HG03039 (cell line): ENCODE results near the gene PATL2.
"Not testable (repeated sequence)": the region's sequence is repeated elsewhere in the genome, so short reads cannot be mapped to it uniquely, and the experiment has no call there.

ENCODE experiments used
- ATAC-seq: cut with Tn5 transposase; IDR thresholded peaks from one replicate; pipeline ENCODE4 v1.9.1; 2021; ENCODE audit warnings: mild to moderate bottlenecking, moderate library complexity; ENCODE audit not compliant: unreplicated experiment

The PATL2 gene

GRCh38 chr15:44711096-44711742 lies at the start of gene PATL2, which contains the start of gene B2M:
TSS of gene PATL2 (minus strand) at chr15:44711323. CDS start at chr15:44676490, 34,833 bp downstream.
TSS of gene B2M (plus strand) at chr15:44711517. CDS start at chr15:44711547, 30 bp downstream.
- ATAC-seq = peak; percentile 79

- ATAC-seq = no peak
These were observed 42.2 kb upstream of the PATL2 start for GRCh38 chr15:44753345-44753744.

- ATAC-seq = not testable (repeated sequence)
These were observed 32.3 kb upstream of the PATL2 start for GRCh38 chr15:44743454-44743853.

GRCh38 chr15:44739222-44739847 lies 28.2 kb upstream of the PATL2 start:
- ATAC-seq = not testable (repeated sequence)

GRCh38 chr15:44738340-44738984 lies 27.3 kb upstream of the PATL2 start:
- no peak for ATAC-seq

GRCh38 chr15:44736181-44736765 lies 25.1 kb upstream of the PATL2 start, which contains the start of gene TRIM69:
TSS of gene TRIM69 (plus strand) at chr15:44736528. CDS start at chr15:44736705, 177 bp downstream.
- ATAC-seq = no peak

- ATAC-seq = no peak
These were observed 24.5 kb upstream of the PATL2 start for GRCh38 chr15:44735482-44736180.

- ATAC-seq = no peak
These were observed 23.8 kb upstream of the PATL2 start for GRCh38 chr15:44734839-44735481.

- no peak for ATAC-seq
These were observed 18.4 kb upstream of the PATL2 start for GRCh38 chr15:44729408-44730127.

GRCh38 chr15:44728576-44729407 lies 17.7 kb upstream of the PATL2 start:
- ATAC-seq = peak; percentile 72

GRCh38 chr15:44728232-44728575 lies 17.1 kb upstream of the PATL2 start:
- ATAC-seq = not testable (repeated sequence)

GRCh38 chr15:44727485-44728231 lies 16.5 kb upstream of the PATL2 start:
- ATAC-seq = no peak

- peak; percentile 34 for ATAC-seq
These were observed 15.7 kb upstream of the PATL2 start for GRCh38 chr15:44726568-44727484.

- no peak for ATAC-seq
These were observed 15.0 kb upstream of the PATL2 start for GRCh38 chr15:44726136-44726535.

- ATAC-seq = no peak
These were observed 10.9 kb upstream of the PATL2 start for GRCh38 chr15:44722011-44722410.

GRCh38 chr15:44720460-44721176 lies 9.5 kb upstream of the PATL2 start:
- ATAC-seq = no peak
